C4-2B (cell line): ENCODE data around the gene ARHGEF26.

Experiments used
- H3K27ac ChIP-seq: fragments of 450-650 bp; 2 replicates; pipeline ENCODE4 v1.5.1; 2017
- CTCF ChIP-seq: fragments of 450-650 bp; conservative IDR thresholded peaks from 2 replicates; pipeline ENCODE4 v1.5.1; 2017; ENCODE audit warnings: mild to moderate bottlenecking
- ZFX ChIP-seq: fragments of 450-650 bp; IDR thresholded peaks from 2 replicates; pipeline ENCODE4 v1.6.1; 2017

Gene ARHGEF26

GRCh38 chr3:154129625-154130024 is 8.4 kb downstream of the ARHGEF26 start:
- TF ChIP-seq CTCF: no peak
- TF ChIP-seq ZFX: no peak
- H3K27ac ChIP-seq: no peak overlapping the region

GRCh38 chr3:154130540-154130939 is 9.3 kb downstream of the ARHGEF26 start:
- TF ChIP-seq CTCF: no peak
- H3K27ac ChIP-seq: no peak overlapping the region

- no peak for TF ChIP-seq ZFX
- no peak for TF ChIP-seq CTCF
- no peak overlapping the region for H3K27ac ChIP-seq
Observed at GRCh38 chr3:154131830-154132229, 10.6 kb downstream of the ARHGEF26 start.

GRCh38 chr3:154132777-154133375 is 11.7 kb downstream of the ARHGEF26 start:
- no peak overlapping the region for H3K27ac ChIP-seq
- TF ChIP-seq CTCF (no peak), ZFX (no peak)

GRCh38 chr3:154135511-154136173 is 14.5 kb downstream of the ARHGEF26 start:
- TF ChIP-seq CTCF (no peak), ZFX (no peak)
- H3K27ac ChIP-seq: no peak overlapping the region; the same call in 1 of the 2 replicates

GRCh38 chr3:154137036-154137435 is 15.8 kb downstream of the ARHGEF26 start:
- H3K27ac ChIP-seq: no peak overlapping the region
- TF ChIP-seq CTCF (no peak), ZFX (no peak)

- no peak overlapping the region for H3K27ac ChIP-seq
- TF ChIP-seq CTCF: no peak
- TF ChIP-seq ZFX: no peak
Observed at GRCh38 chr3:154139996-154140436, 18.8 kb downstream of the ARHGEF26 start.
